H1 (cell line): Measurements from ENCODE around the gene NPAS4. TPM values are rescaled to one million over a fixed set of nuclear protein-coding genes. Genes with fewer than 3 reads are reported as not detected.

ENCODE experiments used
- CTCF ChIA-PET: fragments of 300-600 bp; sonication (Branson Sonifier 250); formaldehyde crosslinking; loops from one replicate; lab custom pipeline; 2021; ENCODE audit not compliant: partially characterized antibody; lab: Charles Lee
- POLR2A ChIA-PET: fragments of 300-600 bp; sonication (Branson Sonifier 250); formaldehyde crosslinking; loops from one replicate; lab custom pipeline; 2021; ENCODE audit warnings: inconsistent platforms; ENCODE audit not compliant: partially characterized antibody; lab: Charles Lee
- DNase-seq, 2 experiments: peaks; one replicate each; pipeline versions ENCODE4 v3.0.0 to v3.0.0-alpha.2; 2010 to 2022; ENCODE audit warnings: low spot score in 2 of 2, low read depth in 1 of 2, mixed read lengths in 1 of 2
- FAIRE-seq: peaks from 2 replicates; lab custom pipeline; 2011; peaks lifted over from hg19 to GRCh38; lab: Jason Lieb, UNC
- H2AFZ ChIP-seq: 2 replicates; pipeline ENCODE4 v1.8.1; 2012; ENCODE audit warnings: low read length, inconsistent platforms
- H2AK5ac ChIP-seq: 2 replicates; pipeline ENCODE4 v1.6.1; 2013; ENCODE audit warnings: low read depth, low read length
- H2BK120ac ChIP-seq: replicated peaks from 2 replicates; pipeline ENCODE3; 2013; ENCODE audit warnings: low read depth, low read length, inconsistent platforms
- H2BK12ac ChIP-seq: 2 replicates; pipeline ENCODE4 v1.6.1; 2013; ENCODE audit warnings: low read depth, low read length
- H2BK15ac ChIP-seq: 2 replicates; pipeline ENCODE4 v1.6.1; 2013; ENCODE audit warnings: low read length
- H2BK20ac ChIP-seq: 2 replicates; pipeline ENCODE4 v1.6.1; 2013; ENCODE audit warnings: low read length
- H2BK5ac ChIP-seq: 2 replicates; pipeline ENCODE4 v1.6.1; 2013; ENCODE audit warnings: low read depth, low read length
- H3K14ac ChIP-seq: 2 replicates; pipeline ENCODE4 v1.6.1; 2013; ENCODE audit warnings: inconsistent platforms; ENCODE audit not compliant: insufficient read length
- H3K18ac ChIP-seq: 2 replicates; pipeline ENCODE4 v1.6.1; 2013; ENCODE audit warnings: low read length; ENCODE audit errors: extremely low read depth
- H3K23ac ChIP-seq: 2 replicates; pipeline ENCODE4 v1.6.1; 2013; ENCODE audit warnings: inconsistent platforms; ENCODE audit not compliant: insufficient read length
- H3K23me2 ChIP-seq: 2 replicates; pipeline ENCODE4 v1.6.1; 2013; ENCODE audit warnings: low read depth, low read length
- H3K27ac ChIP-seq: 2 replicates; pipeline ENCODE4 v1.6.1; 2011; ENCODE audit warnings: low read depth, low read length, inconsistent platforms
- H3K27me3 ChIP-seq, 4 experiments: replicated peaks in 1 of 4; 1 replicate in 1 of 4; 2 replicates in 3 of 4; pipeline versions ENCODE4 v1.6.1 to v1.8.1; 2011 to 2013; ENCODE audit warnings: low read length in 3 of 4, mild to moderate bottlenecking in 3 of 4, inconsistent platforms in 2 of 4, mixed read lengths in 2 of 4, moderate library complexity in 1 of 4; ENCODE audit not compliant: control insufficient read depth in 3 of 4, insufficient read depth in 3 of 4; ENCODE audit errors: extremely low read depth in 1 of 4
- H3K36me3 ChIP-seq, 4 experiments: 2 replicates each; pipeline versions ENCODE4 v1.6.1 to v1.8.1; 2011 to 2013; ENCODE audit warnings: mild to moderate bottlenecking in 4 of 4, low read length in 3 of 4, moderate library complexity in 2 of 4, control low read depth in 1 of 4, inconsistent platforms in 1 of 4; ENCODE audit not compliant: insufficient read depth in 4 of 4, control insufficient read depth in 2 of 4
- H3K4ac ChIP-seq: replicated peaks from 2 replicates; pipeline ENCODE3; 2013; ENCODE audit warnings: low read length, low read depth, mixed read lengths, inconsistent platforms; ENCODE audit not compliant: insufficient read length
- H3K4me1 ChIP-seq, 4 experiments: replicated peaks in 1 of 4; 1 replicate in 1 of 4; 2 replicates in 3 of 4; pipeline versions ENCODE4 v1.6.1 to v1.8.1; 2011 to 2013; ENCODE audit warnings: low read length in 3 of 4, inconsistent platforms in 2 of 4, mixed read lengths in 1 of 4; ENCODE audit not compliant: insufficient read depth in 4 of 4, control insufficient read depth in 3 of 4
- H3K4me2 ChIP-seq, 2 experiments: 2 replicates each; pipeline versions ENCODE4 v1.6.1 to v1.8.1; 2011 to 2013; ENCODE audit warnings: low read depth in 2 of 2, low read length in 2 of 2, control low read depth in 1 of 2, inconsistent platforms in 1 of 2, mild to moderate bottlenecking in 1 of 2; ENCODE audit not compliant: insufficient read depth in 1 of 2
- H3K4me3 ChIP-seq, 4 experiments: fragments of 200-600, 300-600 bp in 1 of 4; sonication (generic), shearing (Covaris generic), sonication (Bioruptor Twin) in 1 of 4; 2 replicates each; pipeline versions ENCODE4 v1.5.1 to v1.8.1; 2011 to 2016; ENCODE audit warnings: low read length in 4 of 4, low read depth in 3 of 4, control low read depth in 2 of 4, inconsistent platforms in 2 of 4, mild to moderate bottlenecking in 2 of 4, mixed read lengths in 1 of 4, moderate library complexity in 1 of 4; ENCODE audit not compliant: insufficient read depth in 2 of 4; ENCODE audit errors: extremely low read depth in 1 of 4
- H3K56ac ChIP-seq: replicated peaks from 2 replicates; pipeline ENCODE3; 2013; ENCODE audit warnings: low read depth, mild to moderate bottlenecking, mixed read lengths, low read length, inconsistent platforms; ENCODE audit not compliant: insufficient read length
- H3K79me1 ChIP-seq: 2 replicates; pipeline ENCODE4 v1.6.1; 2013; ENCODE audit warnings: low read depth, low read length, control low read depth
- H3K79me2 ChIP-seq, 2 experiments: 2 replicates each; pipeline versions ENCODE4 v1.6.1 to v1.8.1; 2012 to 2013; ENCODE audit warnings: low read length in 2 of 2, mild to moderate bottlenecking in 2 of 2, inconsistent platforms in 1 of 2; ENCODE audit not compliant: insufficient read depth in 2 of 2, control insufficient read depth in 1 of 2
- H3K9ac ChIP-seq, 4 experiments: replicated peaks in 1 of 4; 1 replicate in 1 of 4; 2 replicates in 3 of 4; pipeline versions ENCODE4 v1.6.1 to v1.8.1; 2011 to 2013; ENCODE audit warnings: low read depth in 3 of 4, low read length in 3 of 4, control low read depth in 2 of 4, mild to moderate bottlenecking in 2 of 4, moderate library complexity in 2 of 4, inconsistent platforms in 1 of 4; ENCODE audit errors: extremely low read depth in 1 of 4
- H3K9me3 ChIP-seq, 2 experiments: 2 replicates each; pipeline versions ENCODE4 v1.6.1 to v1.8.1; 2012 to 2013; ENCODE audit warnings: mild to moderate bottlenecking in 2 of 2, moderate library complexity in 2 of 2, control low read depth in 1 of 2, inconsistent platforms in 1 of 2, low read depth in 1 of 2, low read length in 1 of 2, mixed read lengths in 1 of 2; ENCODE audit not compliant: insufficient read depth in 2 of 2
- H4K20me1 ChIP-seq, 2 experiments: replicated peaks in 1 of 2; 2 replicates each; pipeline versions ENCODE3 to v1.8.1; 2011 to 2013; ENCODE audit warnings: inconsistent platforms in 2 of 2, low read length in 2 of 2, mild to moderate bottlenecking in 1 of 2; ENCODE audit not compliant: insufficient read depth in 2 of 2, control insufficient read depth in 1 of 2
- H4K5ac ChIP-seq: 2 replicates; pipeline ENCODE4 v1.6.1; 2013; ENCODE audit warnings: low read length, low read depth, mixed read lengths, inconsistent platforms; ENCODE audit not compliant: insufficient read length
- H4K8ac ChIP-seq: 2 replicates; pipeline ENCODE4 v1.8.0; 2013; ENCODE audit warnings: mild to moderate bottlenecking, moderate library complexity, low read length, inconsistent platforms; ENCODE audit not compliant: insufficient read depth; ENCODE audit errors: extremely low read depth
- H4K91ac ChIP-seq: replicated peaks from 2 replicates; pipeline ENCODE3; 2013; ENCODE audit warnings: low read length, mixed read lengths, inconsistent platforms; ENCODE audit not compliant: insufficient read length
- ATF3 ChIP-seq: IDR thresholded peaks from 2 replicates; pipeline ENCODE4 v1.6.1; 2011; ENCODE audit warnings: low read depth, mild to moderate bottlenecking, low read length; ENCODE audit not compliant: insufficient read depth
- CBX5 ChIP-seq: fragments of 300-800, 300-1000 bp; sonication (generic); IDR thresholded peaks from 2 replicates; pipeline ENCODE4 v1.7.1; 2016; ENCODE audit warnings: antibody characterized with exemption, low read length, low read depth
- EGR1 ChIP-seq: IDR thresholded peaks from 2 replicates; pipeline ENCODE4 v1.6.1; 2011; ENCODE audit warnings: low read depth, low read length, borderline replicate concordance
- KDM4A ChIP-seq: IDR thresholded peaks from one replicate; pipeline ENCODE4 v1.7.1; 2012; ENCODE audit warnings: low read depth, mild to moderate bottlenecking, moderate library complexity, low read length, inconsistent platforms; ENCODE audit not compliant: severe bottlenecking
- POLR2A ChIP-seq, 2 experiments: IDR thresholded peaks; 1 replicate in 1 of 2; 2 replicates in 1 of 2; pipeline ENCODE4 v1.6.1; 2011; ENCODE audit warnings: low read depth in 2 of 2, low read length in 2 of 2, mild to moderate bottlenecking in 2 of 2; ENCODE audit errors: control extremely low read depth in 1 of 2
- RAD21 ChIP-seq, 2 experiments: IDR thresholded peaks in 1 of 2; conservative IDR thresholded peaks in 1 of 2; 2 replicates each; pipeline ENCODE4 v1.6.1; 2011; ENCODE audit warnings: low read depth in 2 of 2, low read length in 2 of 2, improper control_type of control experiment in 1 of 2, inconsistent platforms in 1 of 2, mild to moderate bottlenecking in 1 of 2, moderate library complexity in 1 of 2
- SP2 ChIP-seq: IDR thresholded peaks from 2 replicates; pipeline ENCODE4 v1.6.1; 2012; ENCODE audit warnings: mild to moderate bottlenecking, low read length, inconsistent platforms
- TEAD4 ChIP-seq: IDR thresholded peaks from 2 replicates; pipeline ENCODE4 v1.6.1; 2012; ENCODE audit warnings: low read depth, low read length, inconsistent platforms, mixed read lengths
- USF2 ChIP-seq: IDR thresholded peaks from 2 replicates; pipeline ENCODE4 v1.6.1; 2011; ENCODE audit warnings: low read length, improper control_type of control experiment
- WGBS, 2 experiments: shearing (Covaris generic) in 1 of 2; methylation state at CpG; one replicate each; pipeline versions ENCODE4 v1.1.6 to v1.1.7; 2013 to 2015; ENCODE audit warnings: low lambda C conversion rate in 2 of 2, mixed read lengths in 2 of 2, inconsistent platforms in 1 of 2, low coverage in 1 of 2, missing lambda C conversion rate in 1 of 2; ENCODE audit not compliant: insufficient replicate concordance in 2 of 2, insufficient coverage in 1 of 2, insufficient read length in 1 of 2; ENCODE audit errors: extremely low coverage in 1 of 2, missing lambda C conversion rate in 1 of 2; 5-methylcytosine and 5-hydroxymethylcytosine counted together
- polyA plus RNA-seq, 7 experiments: library from polyadenylated mRNA; depleted of rRNA in 3 of 7; stranded (reverse) in 5 of 7; unstranded in 2 of 7; fragments of >200 nt in 5 of 7; fragments of 200-250 nt in 2 of 7; gene quantifications; 1 replicate in 5 of 7; 2 replicates in 1 of 7; 4 replicates in 1 of 7; pipeline versions ENCODE4 v1.2.1 to v1.2.3, GENCODE V29; 2011 to 2013; ENCODE audit warnings: missing spikeins in 2 of 7, mixed read lengths in 2 of 7
- total RNA-seq: library from RNA; stranded (reverse); fragmentation: NEBNext Ultra II Directional; extraction: Animal tissue kit (Norgen Biotek cat#: 25700); gene quantifications from 2 replicates; pipeline ENCODE4 v1.2.1, GENCODE V29; 2021

Gene NPAS4
- total and polyA plus RNA-seq, 2 of the 8 experiments (the other 6 are each of a cell fraction or from before 2014, with no cell fraction given) = 0.73 to 0.99 TPM

- POLR2A ChIA-PET = interaction anchor here (1.2 to 7.7 kb wide), 7 partner anchors 10 to 269 kb away, joined by 3 to 78 read pairs (median 4); partner anchors contain the start of genes DPP3, NPAS4 and RBM4B
- H2AFZ ChIP-seq = no peak overlapping the region
- no peak overlapping the region for H2BK120ac ChIP-seq
- H3K79me1 ChIP-seq = no peaks in the 10 kb centered on the region
- peaks cover 0 to 14% (median 11%) of the 10 kb centered on the region in 4 experiments; a peak in 6 of 7 replicates for H3K4me1 ChIP-seq
- H4K20me1 ChIP-seq = no peaks in the 10 kb centered on the region
- H3K4ac ChIP-seq = no peak overlapping the region
- peak overlapping the region; percentile 8 to 68 (median 30) for H3K4me3 ChIP-seq
- H3K27me3 ChIP-seq = peaks cover 0 to 10% (median 2%) of the 10 kb centered on the region in 4 experiments; a peak in 3 of 7 replicates
- 3% methylated on average over 57 of the region's 63 CpGs; no CpG with 5 or more reads in 1 of the 2 experiments for WGBS, 2 experiments
- no peak overlapping the region for H2BK15ac ChIP-seq
- H3K23ac ChIP-seq = no peak overlapping the region
- no peak overlapping the region for H2BK5ac ChIP-seq
- no peak overlapping the region for H2AK5ac ChIP-seq
- no peak overlapping the region for H3K14ac ChIP-seq
- H3K56ac ChIP-seq = no peak overlapping the region
- FAIRE-seq (peak; percentile 79), DNase-seq (peak; percentile 85 to 100)
- CTCF ChIA-PET = interaction anchor here (0.8 to 9.7 kb wide), 22 partner anchors 12 to 287 kb away, joined by 3 to 202 read pairs (median 4); partner anchors contain the start of genes DPP3, MRPL11, NPAS4 and PELI3
- H2BK12ac ChIP-seq = 0 out of 2 replicates have a peak overlapping the region, but pooled peaks have one; percentile 52
- no peak overlapping the region for H3K18ac ChIP-seq
- H3K23me2 ChIP-seq = peaks cover 2% of the 10 kb centered on the region; the same call in 1 of the 2 replicates
- no peaks in the 10 kb centered on the region for H3K79me2 ChIP-seq
- no peak overlapping the region; a peak in 1 of 7 replicates for H3K9ac ChIP-seq
- no peak overlapping the region for H4K5ac ChIP-seq
- no peak overlapping the region for H2BK20ac ChIP-seq
- H4K91ac ChIP-seq = no peak overlapping the region
- no peak overlapping the region for H3K27ac ChIP-seq
- no peak overlapping the region; the same call in 1 of the 2 replicates for H4K8ac ChIP-seq
- H3K4me2 ChIP-seq = peak overlapping the region; percentile 0 to 76
- H3K36me3 ChIP-seq = no peaks in the 10 kb centered on the region
- no peaks in the 10 kb centered on the region for H3K9me3 ChIP-seq
- peak in 1 of 2 experiments; percentile 54; a peak in 2 of 3 replicates for TF ChIP-seq POLR2A (IDR thresholded peaks at IDR 0.05; ENCODE audit: control extremely low read depth in 1 of 2, low read depth in 2 of 2, low read length in 2 of 2)
- TF ChIP-seq USF2 = no peak
- peak; percentile 68; the same call in 1 of the 2 replicates for TF ChIP-seq ATF3
- 0 out of 2 replicates have a peak, but pooled peaks have one; percentile 16 for TF ChIP-seq EGR1
- TF ChIP-seq RAD21 (IDR thresholded peaks at IDR 0.05 in 1 of 2, conservative IDR thresholded peaks at IDR 0.05 in 1 of 2; ENCODE audit: low read depth in 2 of 2, low read length in 2 of 2) = peak; percentile 98 to 99
- TF ChIP-seq SP2 = no peak
- 0 out of 2 replicates have a peak, but pooled peaks have one; percentile 51 for TF ChIP-seq TEAD4
- TF ChIP-seq CBX5 = no peak
- peak; percentile 61 for TF ChIP-seq KDM4A
Observed at GRCh38 chr11:66408488-66409214, 12.2 kb upstream of the NPAS4 start.
